Activated T-helper 2 cell treated with anti-CD3 and anti-CD28 coated beads, Interferon-gamma antibody, Interleukin-2, Interleukin-4, amounts not matched to agents 10 μg/mL and 5 μg/mL and 100 μg/mL, durations not matched to agents 14 hours and 24 hours and 36 hours (primary cell): Measurements from ENCODE around the gene APOL2. TPM values are rescaled to one million over a fixed set of nuclear protein-coding genes. Genes with fewer than 3 reads are reported as not detected.

ENCODE experiments used
- DNase-seq: peaks from one replicate; pipeline ENCODE4 v3.0.0; 2021; ENCODE audit warnings: low spot score
- H3K27ac Mint-ChIP-seq: one replicate; pipeline ENCODE4 v1.8.0; 2021; ENCODE audit warnings: mixed read lengths
- H3K27me3 Mint-ChIP-seq: one replicate; pipeline ENCODE4 v1.8.0; 2021; ENCODE audit warnings: low read depth, mixed read lengths
- H3K36me3 Mint-ChIP-seq: one replicate; pipeline ENCODE4 v1.8.0; 2021; ENCODE audit warnings: low read depth, mixed read lengths
- H3K4me1 Mint-ChIP-seq: one replicate; pipeline ENCODE4 v1.8.0; 2021; ENCODE audit warnings: low read depth, mixed read lengths
- H3K4me3 Mint-ChIP-seq: one replicate; pipeline ENCODE4 v1.8.0; 2021; ENCODE audit warnings: low read depth, mild to moderate bottlenecking, moderate library complexity, mixed read lengths
- H3K9me3 Mint-ChIP-seq: one replicate; pipeline ENCODE4 v1.8.0; 2021; ENCODE audit warnings: mixed read lengths
- intact Hi-C: fragments of 100-400 bp; cut with micrococcal nuclease; formaldehyde crosslinking; loops from one replicate; pipeline ENCODE4 v1.15.1; 2023
- total RNA-seq: library from RNA; stranded (reverse); gene quantifications from 2 replicates; pipeline ENCODE4 v1.2.3, GENCODE V29; 2022

Gene APOL2
- total RNA-seq, 1 donor from 2014 or later = 55.4 TPM

DNA sequence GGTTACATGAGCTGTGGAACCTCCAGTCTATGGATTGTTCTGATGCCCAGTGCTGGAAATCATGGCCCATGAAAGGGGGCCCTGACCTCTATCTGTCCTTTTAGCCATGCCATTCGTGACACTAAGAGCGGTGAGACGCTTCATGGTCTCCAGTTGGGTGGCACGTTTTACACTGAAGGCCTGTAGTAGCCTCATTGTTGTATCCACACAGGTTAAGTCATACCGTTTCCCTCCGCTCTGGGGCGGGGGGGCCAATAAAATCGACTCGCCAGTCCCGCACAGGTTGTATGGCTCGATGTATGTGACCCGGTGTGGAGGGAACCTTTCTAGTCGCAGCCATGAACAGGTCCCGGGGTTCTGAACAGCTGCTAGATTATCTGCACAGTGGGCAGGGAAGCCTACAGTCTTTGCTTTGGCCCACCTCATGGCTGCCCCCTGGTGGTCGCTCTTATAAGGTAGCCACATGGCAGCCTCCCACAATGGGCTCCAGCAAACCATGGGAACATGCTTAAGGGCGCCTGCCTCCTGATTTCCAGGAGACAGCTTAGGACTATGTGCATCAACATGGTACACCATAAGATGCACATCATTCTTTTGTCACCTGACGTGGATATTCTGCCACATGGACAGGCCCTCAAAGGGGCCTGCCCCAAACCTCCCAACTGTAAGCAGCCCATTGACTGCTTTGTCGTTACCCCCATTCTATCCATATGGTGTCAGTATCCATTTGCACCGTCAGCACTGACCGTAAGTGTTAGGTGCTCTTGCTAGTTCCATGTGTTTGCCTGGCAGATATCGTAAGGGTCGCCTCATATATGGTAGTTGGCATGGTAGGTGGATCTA, 59.1 kb downstream of the APOL2 start:
- no peaks in the 10 kb centered on the region for H3K36me3 Mint-ChIP-seq
- H3K4me1 Mint-ChIP-seq = peaks cover 3% of the 10 kb centered on the region
- intact Hi-C loops = loop anchor here (1.0 kb wide), 1 partner anchor 35 kb away; no protein-coding TSS in a partner anchor
- H3K9me3 Mint-ChIP-seq = peaks cover 9% of the 10 kb centered on the region
- H3K27me3 Mint-ChIP-seq = peaks cover 5% of the 10 kb centered on the region
- DNase-seq = peak; percentile 68
- no peak overlapping the region for H3K27ac Mint-ChIP-seq
- no peak overlapping the region for H3K4me3 Mint-ChIP-seq

DNA sequence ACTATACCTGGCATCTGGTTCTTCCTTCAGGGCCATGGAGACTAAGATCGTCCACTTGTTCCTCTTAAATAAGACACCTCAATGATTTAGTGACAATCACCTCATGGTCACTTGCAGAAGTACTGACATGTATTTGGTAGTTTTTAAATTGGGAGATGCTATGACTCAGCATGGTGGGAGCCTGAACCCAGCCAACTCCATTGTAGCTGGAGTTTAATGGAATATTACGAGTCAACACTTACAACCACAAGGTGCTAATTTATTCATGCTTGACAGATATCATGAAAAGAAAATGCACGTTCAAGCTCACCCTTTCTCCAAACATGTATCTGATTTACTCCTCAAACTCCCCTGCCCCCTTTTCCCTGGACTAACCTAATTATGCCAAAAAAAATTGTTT, 62.2 kb downstream of the APOL2 start:
- Mint-ChIP-seq H3K4me3 (no peak overlapping the region), H3K27me3 (peaks cover 3% of the 10 kb centered on the region), H3K36me3 (no peaks in the 10 kb centered on the region), H3K9me3 (peaks cover 9% of the 10 kb centered on the region), H3K27ac (no peak overlapping the region), H3K4me1 (peaks cover 3% of the 10 kb centered on the region)
- DNase-seq = no peak
- intact Hi-C loops = no loop called here

Other genes with a start within 250 kb of the APOL2 start
- 3.2 and 3.5 TPM in 2 replicates for gene RBFOX2, start 210.7 kb downstream of the APOL2 start, total RNA-seq
- gene APOL3, start 78.8 kb downstream of the APOL2 start, total RNA-seq = 35.6 and 48.3 TPM in 2 replicates
- 0.48 and 0.52 TPM in 2 replicates for gene APOL4, start 37.7 kb downstream of the APOL2 start, total RNA-seq
- 28.5 and 31.5 TPM in 2 replicates for gene APOL1, start 13.6 kb upstream of the APOL2 start, total RNA-seq
- 619 and 645 TPM in 2 replicates for gene MYH9, start 148.4 kb upstream of the APOL2 start, total RNA-seq
- gene TXN2, start 242.1 kb upstream of the APOL2 start, total RNA-seq = 94.0 and 95.1 TPM in 2 replicates